Gastroesophageal sphincter (tissue), 3 donors: ENCODE data around the gene ADAMTS4.

Experiments used
- EP300 ChIP-seq: sonication (generic); formaldehyde crosslinking; IDR thresholded peaks from one replicate; pipeline ENCODE4 v1.6.1; 2017; ENCODE audit warnings: antibody characterized with exemption, mild to moderate bottlenecking
- POLR2A ChIP-seq, 2 donors: fragments of 450-650 bp; IDR thresholded peaks; one replicate each; pipeline ENCODE4 v1.6.1; 2017; ENCODE audit warnings: antibody characterized with exemption in 2 of 2, mild to moderate bottlenecking in 2 of 2, moderate library complexity in 1 of 2
- POLR2AphosphoS5 ChIP-seq: sonication (generic); formaldehyde crosslinking; IDR thresholded peaks from one replicate; pipeline ENCODE4 v1.6.1; 2017; ENCODE audit warnings: antibody characterized with exemption
- TF ChIP-seq, protein P1 (sequence below), 4 experiments: fragments of 200-600 bp in 2 of 4; fragments of 450-650 bp in 2 of 4; sonication (generic) in 1 of 4; IDR thresholded peaks; one replicate each; pipeline ENCODE4 v1.5.1; 2017 to 2019; ENCODE audit warnings: antibody characterized with exemption in 4 of 4, mild to moderate bottlenecking in 2 of 4, moderate library complexity in 2 of 4

DNA sequence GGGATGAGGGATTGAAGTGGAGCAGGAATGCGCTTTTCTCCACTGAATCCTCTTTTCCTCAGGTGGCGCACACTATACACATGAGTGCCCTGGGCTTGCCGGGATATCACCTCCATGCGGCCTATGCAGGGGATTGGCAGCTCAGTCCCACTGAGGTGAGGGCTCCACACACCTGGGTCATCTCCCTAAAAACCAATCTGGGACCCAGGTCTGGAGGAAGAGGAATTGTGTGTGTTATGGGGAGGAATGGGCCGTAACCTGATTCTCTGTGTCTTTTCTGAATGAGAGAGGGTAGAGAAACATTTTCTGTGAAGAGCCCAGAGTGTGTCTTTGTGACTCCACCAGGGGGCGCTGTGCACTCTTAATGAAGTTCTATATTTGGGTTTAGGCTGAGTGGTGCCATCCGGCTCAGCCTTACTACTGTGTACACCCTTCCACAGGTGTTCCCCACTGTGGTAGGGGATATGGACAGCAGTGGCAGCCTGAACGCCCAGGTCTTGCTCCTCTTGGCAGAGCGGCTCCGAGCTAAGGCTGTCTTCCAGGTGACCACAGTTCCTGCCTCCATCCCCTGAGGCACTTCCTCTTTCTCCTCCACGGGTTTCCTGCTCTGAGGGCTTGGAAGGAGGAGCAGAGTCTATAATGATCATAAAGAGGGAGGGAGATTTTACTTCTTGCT lies 28.5 kb upstream of the ADAMTS4 start:
- TF ChIP-seq POLR2A (IDR thresholded peaks at IDR 0.05): no peak
- TF ChIP-seq, protein P1, sequence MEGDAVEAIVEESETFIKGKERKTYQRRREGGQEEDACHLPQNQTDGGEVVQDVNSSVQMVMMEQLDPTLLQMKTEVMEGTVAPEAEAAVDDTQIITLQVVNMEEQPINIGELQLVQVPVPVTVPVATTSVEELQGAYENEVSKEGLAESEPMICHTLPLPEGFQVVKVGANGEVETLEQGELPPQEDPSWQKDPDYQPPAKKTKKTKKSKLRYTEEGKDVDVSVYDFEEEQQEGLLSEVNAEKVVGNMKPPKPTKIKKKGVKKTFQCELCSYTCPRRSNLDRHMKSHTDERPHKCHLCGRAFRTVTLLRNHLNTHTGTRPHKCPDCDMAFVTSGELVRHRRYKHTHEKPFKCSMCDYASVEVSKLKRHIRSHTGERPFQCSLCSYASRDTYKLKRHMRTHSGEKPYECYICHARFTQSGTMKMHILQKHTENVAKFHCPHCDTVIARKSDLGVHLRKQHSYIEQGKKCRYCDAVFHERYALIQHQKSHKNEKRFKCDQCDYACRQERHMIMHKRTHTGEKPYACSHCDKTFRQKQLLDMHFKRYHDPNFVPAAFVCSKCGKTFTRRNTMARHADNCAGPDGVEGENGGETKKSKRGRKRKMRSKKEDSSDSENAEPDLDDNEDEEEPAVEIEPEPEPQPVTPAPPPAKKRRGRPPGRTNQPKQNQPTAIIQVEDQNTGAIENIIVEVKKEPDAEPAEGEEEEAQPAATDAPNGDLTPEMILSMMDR (IDR thresholded peaks at IDR 0.05): peak; percentile 88 to 95 (median 92)
- TF ChIP-seq EP300: no peak
- no peak for TF ChIP-seq POLR2AphosphoS5
